GM12878 (cell line): ENCODE data around the gene RANBP3. TPM values are rescaled to one million over a fixed set of nuclear protein-coding genes. Genes with fewer than 3 reads are reported as not detected.

Experiments
- ATAC-seq: fragments of 200-7000 bp; cut with Tn5 transposase; 3 replicates; pipeline ENCODE4 v1.9.1; 2020; ENCODE audit warnings: mild to moderate bottlenecking, moderate library complexity
- BruUV-seq: library from RNA; stranded (reverse); fragments of 400-500 nt; replicated peaks from 2 replicates; lab custom pipeline; 2021; lab: Mats Ljungman, UMichigan
- CTCF ChIA-PET: fragments of 300-600 bp; sonication (Branson Sonifier 250); formaldehyde crosslinking; extraction: SDS; loops from one replicate; lab custom pipeline; 2021; ENCODE audit warnings: inconsistent platforms; lab: Yijun Ruan, JAX
- POLR2A ChIA-PET: fragments of 350-600 bp; formaldehyde crosslinking; extraction: SDS; loops from one replicate; lab custom pipeline; 2021; ENCODE audit warnings: inconsistent platforms; lab: Charles Lee
- RAD21 ChIA-PET: fragments of 300-600 bp; sonication (Branson Sonifier 250); formaldehyde crosslinking; loops from one replicate; lab custom pipeline; 2023; ENCODE audit warnings: antibody characterized with exemption; ENCODE audit not compliant: unreplicated experiment; lab: Charles Lee
- SMC1A ChIA-PET: fragments of 300-600 bp; sonication (Branson Sonifier 250); formaldehyde crosslinking; loops from one replicate; lab custom pipeline; 2023; ENCODE audit not compliant: unreplicated experiment, uncharacterized antibody; lab: Charles Lee
- DNase-seq: peaks from one replicate; pipeline ENCODE4 v3.0.0-alpha.2; 2011; ENCODE audit warnings: low read depth, low spot score
- FAIRE-seq: peaks from 3 replicates; lab custom pipeline; 2011; peaks lifted over from hg19 to GRCh38; lab: Jason Lieb, UNC
- H2AFZ ChIP-seq: 2 replicates; pipeline ENCODE4 v1.6.0; 2011; ENCODE audit warnings: low read depth, low read length, control low read depth; ENCODE audit not compliant: control insufficient read depth
- H3K27ac ChIP-seq: 2 replicates; pipeline ENCODE4 v1.5.1; 2011; ENCODE audit warnings: control low read depth; ENCODE audit not compliant: control insufficient read depth, insufficient read depth
- H3K27me3 ChIP-seq, 2 experiments: replicated peaks in 1 of 2; 2 replicates each; pipeline versions ENCODE4 v1.6.0 to v1.6.1; 2011; ENCODE audit warnings: low read length in 1 of 2; ENCODE audit not compliant: control insufficient read depth in 2 of 2, insufficient read depth in 2 of 2
- H3K36me3 ChIP-seq, 2 experiments: 2 replicates each; pipeline ENCODE4 v1.5.1; 2011; ENCODE audit warnings: low read length in 1 of 2; ENCODE audit not compliant: control insufficient read depth in 2 of 2, insufficient read depth in 2 of 2
- H3K4me1 ChIP-seq: 2 replicates; pipeline ENCODE4 v1.6.1; 2011; ENCODE audit warnings: mild to moderate bottlenecking, low read length, moderate library complexity, mixed read lengths; ENCODE audit not compliant: control insufficient read depth, insufficient read depth
- H3K4me2 ChIP-seq: 2 replicates; pipeline ENCODE4 v1.6.0; 2011; ENCODE audit warnings: control low read depth; ENCODE audit not compliant: control insufficient read depth, insufficient read depth
- H3K4me3 ChIP-seq: fragments of 200-600 bp; sonication (generic); 2 replicates; pipeline ENCODE4 v1.5.1; 2016
- H3K79me2 ChIP-seq: 2 replicates; pipeline ENCODE4 v1.6.0; 2011; ENCODE audit warnings: low read length; ENCODE audit not compliant: control insufficient read depth, insufficient read depth
- H3K9ac ChIP-seq: 2 replicates; pipeline ENCODE4 v1.8.0; 2011; ENCODE audit warnings: low read length, control low read depth, mixed read lengths; ENCODE audit not compliant: control insufficient read depth, insufficient read depth
- H3K9me3 ChIP-seq: replicated peaks from 3 replicates; pipeline ENCODE4 v1.5.1; 2011; ENCODE audit warnings: mild to moderate bottlenecking, low read length; ENCODE audit not compliant: control insufficient read depth, insufficient read depth
- H4K20me1 ChIP-seq: 2 replicates; pipeline ENCODE4 v1.6.0; 2011; ENCODE audit not compliant: control insufficient read depth, insufficient read depth
- BCL11A ChIP-seq: IDR thresholded peaks from 2 replicates; pipeline ENCODE4 v1.6.1; 2011; ENCODE audit warnings: low read depth, low read length
- EP300 ChIP-seq, 2 experiments: fragments of 150-350 bp in 1 of 2; IDR thresholded peaks; 2 replicates each; pipeline ENCODE4 v1.6.1; 2011 to 2012; ENCODE audit warnings: low read depth in 2 of 2, low read length in 2 of 2, borderline replicate concordance in 1 of 2, improper control_type of control experiment in 1 of 2, inconsistent platforms in 1 of 2; ENCODE audit not compliant: control insufficient read depth in 1 of 2
- RBBP5 ChIP-seq: fragments of 200-600 bp; sonication (generic); conservative IDR thresholded peaks from 2 replicates; pipeline ENCODE4 v1.6.1; 2016
- RCOR1 ChIP-seq: conservative IDR thresholded peaks from 2 replicates; pipeline ENCODE4 v1.6.1; 2012; ENCODE audit warnings: low read depth, low read length, improper control_type of control experiment
- TCF12 ChIP-seq: IDR thresholded peaks from 2 replicates; pipeline ENCODE4 v1.6.1; 2011; ENCODE audit warnings: low read depth, mild to moderate bottlenecking, low read length
- ZNF207 ChIP-seq: fragments of 450-650 bp; IDR thresholded peaks from 2 replicates; pipeline ENCODE4 v1.6.1; 2014; ENCODE audit warnings: antibody characterized with exemption, mild to moderate bottlenecking, borderline replicate concordance
- ZNF217 ChIP-seq: fragments of 450-650 bp; IDR thresholded peaks from 2 replicates; pipeline ENCODE4 v1.6.1; 2017; ENCODE audit warnings: antibody characterized with exemption, mild to moderate bottlenecking
- ZNF384 ChIP-seq: IDR thresholded peaks from 2 replicates; pipeline ENCODE4 v1.6.1; 2012; ENCODE audit warnings: low read depth, mild to moderate bottlenecking, low read length, improper control_type of control experiment, borderline replicate concordance
- WGBS: methylation state at CpG from one replicate; pipeline ENCODE4 v1.1.6; 2016; ENCODE audit warnings: low lambda C conversion rate; ENCODE audit not compliant: insufficient replicate concordance, insufficient coverage; ENCODE audit errors: missing lambda C conversion rate; 5-methylcytosine and 5-hydroxymethylcytosine counted together
- in situ Hi-C: fragments of 300-500 bp; cut with MboI; formaldehyde crosslinking; loops from 9 replicates; pipeline ENCODE4 v1.14.3; 2018; ENCODE audit warnings: mixed read lengths
- intact Hi-C: fragments of 100-400 bp; cut with micrococcal nuclease; formaldehyde crosslinking; loops from one replicate; pipeline ENCODE4 v1.14.2; 2022; ENCODE audit not compliant: unreplicated experiment
- polyA plus RNA-seq, 11 experiments: library from polyadenylated mRNA; depleted of rRNA in 4 of 11; unstranded in 6 of 11; stranded (reverse) in 5 of 11; fragments of >200 nt; fragmentation: Nextera tagmentation in 4 of 11; fragmentation: Illumina TruSeq in 1 of 11; extraction: Ambion mirVana in 4 of 11; extraction: Trizol in 1 of 11; gene quantifications; 1 replicate in 1 of 11; 2 replicates in 10 of 11; pipeline versions ENCODE4 v1.2.1 to v1.2.3, GENCODE V29; 2011 to 2016; ENCODE audit warnings: inconsistent platforms in 2 of 11, missing spikeins in 2 of 11, low read depth in 1 of 11
- total RNA-seq, 4 experiments: library from RNA; depleted of rRNA in 3 of 4; stranded (reverse); fragments of >200 nt in 3 of 4; fragmentation: Illumina TruSeq in 1 of 4; extraction: Trizol in 1 of 4; gene quantifications; 2 replicates each; pipeline versions ENCODE4 v1.2.1 to v1.2.3, GENCODE V29; 2013 to 2021
- TF ChIP-seq, protein P1 (sequence below): fragments of 450-650 bp; IDR thresholded peaks from 2 replicates; pipeline ENCODE4 v1.6.1; 2017; ENCODE audit warnings: antibody characterized with exemption, mild to moderate bottlenecking, moderate library complexity

The RANBP3 gene
- total and polyA plus RNA-seq, 10 of the 15 experiments (the other 5 are each of a cell fraction or from before 2014, with no cell fraction given) = 1.1 to 81.6 (median 60.0) TPM

GRCh38 chr19:5993201-5993600, 15.3 kb upstream of the RANBP3 start:
- no peaks in the 10 kb centered on the region for H3K36me3 ChIP-seq
- no peaks in the 10 kb centered on the region for H3K79me2 ChIP-seq
- no peak overlapping the region for H3K27ac ChIP-seq
- CTCF ChIA-PET = interaction anchor here (1.2 to 2.2 kb wide), 3 partner anchors 9 to 30 kb away, joined by 3 to 6 read pairs (median 5); no protein-coding TSS in a partner anchor
- SMC1A ChIA-PET = no interaction called here
- no peak overlapping the region for H2AFZ ChIP-seq
- no peak for FAIRE-seq
- 74% methylated on average over 13 of the region's 13 CpGs for WGBS
- in situ Hi-C loops (no loop called here), intact Hi-C loops (no loop called here)
- no peaks in the 10 kb centered on the region for H3K9me3 ChIP-seq
- no peak overlapping the region for H3K4me3 ChIP-seq
- no peak overlapping the region for H3K9ac ChIP-seq
- no peak for DNase-seq
- H4K20me1 ChIP-seq = no peaks in the 10 kb centered on the region
- 0 out of 2 replicates have a peak, but pooled peaks cover 3% of the 10 kb centered on the region for H3K4me1 ChIP-seq
- TF ChIP-seq RCOR1 (no peak), EP300 (IDR thresholded peaks at IDR 0.05; ENCODE audit: borderline replicate concordance in 1 of 2, control insufficient read depth in 1 of 2, low read depth in 2 of 2, low read length in 2 of 2) (no peak), ZNF384 (no peak), ZNF217 (no peak), RBBP5 (no peak), ZNF207 (no peak), BCL11A (no peak), TCF12 (no peak)
- TF ChIP-seq, protein P1, sequence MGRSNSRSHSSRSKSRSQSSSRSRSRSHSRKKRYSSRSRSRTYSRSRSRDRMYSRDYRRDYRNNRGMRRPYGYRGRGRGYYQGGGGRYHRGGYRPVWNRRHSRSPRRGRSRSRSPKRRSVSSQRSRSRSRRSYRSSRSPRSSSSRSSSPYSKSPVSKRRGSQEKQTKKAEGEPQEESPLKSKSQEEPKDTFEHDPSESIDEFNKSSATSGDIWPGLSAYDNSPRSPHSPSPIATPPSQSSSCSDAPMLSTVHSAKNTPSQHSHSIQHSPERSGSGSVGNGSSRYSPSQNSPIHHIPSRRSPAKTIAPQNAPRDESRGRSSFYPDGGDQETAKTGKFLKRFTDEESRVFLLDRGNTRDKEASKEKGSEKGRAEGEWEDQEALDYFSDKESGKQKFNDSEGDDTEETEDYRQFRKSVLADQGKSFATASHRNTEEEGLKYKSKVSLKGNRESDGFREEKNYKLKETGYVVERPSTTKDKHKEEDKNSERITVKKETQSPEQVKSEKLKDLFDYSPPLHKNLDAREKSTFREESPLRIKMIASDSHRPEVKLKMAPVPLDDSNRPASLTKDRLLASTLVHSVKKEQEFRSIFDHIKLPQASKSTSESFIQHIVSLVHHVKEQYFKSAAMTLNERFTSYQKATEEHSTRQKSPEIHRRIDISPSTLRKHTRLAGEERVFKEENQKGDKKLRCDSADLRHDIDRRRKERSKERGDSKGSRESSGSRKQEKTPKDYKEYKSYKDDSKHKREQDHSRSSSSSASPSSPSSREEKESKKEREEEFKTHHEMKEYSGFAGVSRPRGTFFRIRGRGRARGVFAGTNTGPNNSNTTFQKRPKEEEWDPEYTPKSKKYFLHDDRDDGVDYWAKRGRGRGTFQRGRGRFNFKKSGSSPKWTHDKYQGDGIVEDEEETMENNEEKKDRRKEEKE = no peak
- TF ChIP-seq, all 136 proteins: peak for 0
- H3K27me3 ChIP-seq = no peaks in the 10 kb centered on the region
- H3K4me2 ChIP-seq = no peak overlapping the region
- no TSS peak for BruUV-seq
- POLR2A ChIA-PET = no interaction called here
- no peak for ATAC-seq
- RAD21 ChIA-PET = no interaction called here
